Liver (tissue), 9 donors: ENCODE data around the gene TOP3A. TPM values are rescaled to one million over a fixed set of nuclear protein-coding genes. Genes with fewer than 3 reads are reported as not detected.

ENCODE experiments used
- DNase-seq: peaks from one replicate; pipeline ENCODE4 v3.0.0-alpha.2; 2017; ENCODE audit warnings: low spot score
- H3K27ac ChIP-seq, 2 donors: one replicate each; pipeline ENCODE4 v1.7.0; 2013; ENCODE audit warnings: inconsistent platforms in 2 of 2, low read length in 2 of 2, control low read depth in 1 of 2, low read depth in 1 of 2, mild to moderate bottlenecking in 1 of 2
- H3K27me3 ChIP-seq, 4 donors: one replicate each; pipeline versions ENCODE4 v1.6.1 to v1.7.0; 2013; ENCODE audit warnings: low read length in 3 of 4, inconsistent platforms in 1 of 4, mild to moderate bottlenecking in 1 of 4, moderate library complexity in 1 of 4; ENCODE audit not compliant: control insufficient read depth in 4 of 4, insufficient read depth in 4 of 4
- H3K36me3 ChIP-seq, 4 donors: one replicate each; pipeline versions ENCODE4 v1.6.1 to v1.7.0; 2013; ENCODE audit warnings: low read length in 3 of 4, mild to moderate bottlenecking in 3 of 4, low read depth in 1 of 4, moderate library complexity in 1 of 4; ENCODE audit not compliant: control insufficient read depth in 4 of 4, insufficient read depth in 3 of 4
- H3K4me1 ChIP-seq, 4 donors: one replicate each; pipeline versions ENCODE4 v1.6.1 to v1.7.0; 2013; ENCODE audit warnings: low read length in 3 of 4, mild to moderate bottlenecking in 3 of 4, moderate library complexity in 1 of 4; ENCODE audit not compliant: control insufficient read depth in 4 of 4, insufficient read depth in 4 of 4
- H3K4me3 ChIP-seq, 3 donors: one replicate each; pipeline versions ENCODE4 v1.6.1 to v1.7.0; 2013; ENCODE audit warnings: low read length in 3 of 3, control low read depth in 1 of 3, low read depth in 1 of 3, mild to moderate bottlenecking in 1 of 3
- H3K9ac ChIP-seq, 2 donors: one replicate each; pipeline ENCODE4 v1.7.0; 2013; ENCODE audit warnings: low read length in 2 of 2, mild to moderate bottlenecking in 2 of 2, moderate library complexity in 2 of 2, control low read depth in 1 of 2, low read depth in 1 of 2
- H3K9me3 ChIP-seq, 4 donors: one replicate each; pipeline versions ENCODE4 v1.6.1 to v1.7.0; 2013; ENCODE audit warnings: low read length in 3 of 4; ENCODE audit not compliant: control insufficient read depth in 4 of 4
- ATF3 ChIP-seq: IDR thresholded peaks from 2 replicates; pipeline ENCODE4 v1.6.1; 2016; ENCODE audit warnings: antibody characterized with exemption
- EGR1 ChIP-seq, 2 donors: IDR thresholded peaks; 2 replicates each; pipeline ENCODE4 v1.6.1; 2016 to 2018; ENCODE audit warnings: antibody characterized with exemption in 2 of 2, low read depth in 2 of 2
- FOXA1 ChIP-seq: IDR thresholded peaks from 2 replicates; pipeline ENCODE4 v1.6.1; 2016; ENCODE audit warnings: antibody characterized with exemption
- FOXA2 ChIP-seq: IDR thresholded peaks from 2 replicates; pipeline ENCODE4 v1.6.1; 2016; ENCODE audit warnings: antibody characterized with exemption
- GABPA ChIP-seq, 2 donors: IDR thresholded peaks in 1 of 2; conservative IDR thresholded peaks in 1 of 2; 2 replicates each; pipeline ENCODE4 v1.6.1; 2016; ENCODE audit warnings: antibody characterized with exemption in 2 of 2, mild to moderate bottlenecking in 1 of 2, moderate library complexity in 1 of 2
- HNF4A ChIP-seq, 2 donors: conservative IDR thresholded peaks; 2 replicates each; pipeline ENCODE4 v1.6.1; 2016; ENCODE audit warnings: antibody characterized with exemption in 2 of 2, mild to moderate bottlenecking in 2 of 2
- HNF4G ChIP-seq: IDR thresholded peaks from 2 replicates; pipeline ENCODE4 v1.6.1; 2016; ENCODE audit warnings: antibody characterized with exemption
- JUND ChIP-seq, 2 donors: IDR thresholded peaks; 2 replicates each; pipeline ENCODE4 v1.6.1; 2016; ENCODE audit warnings: antibody characterized with exemption in 2 of 2
- NR2F2 ChIP-seq: IDR thresholded peaks from 2 replicates; pipeline ENCODE4 v1.6.1; 2016; ENCODE audit warnings: antibody characterized with exemption
- RAD21 ChIP-seq, 2 donors: IDR thresholded peaks; 2 replicates each; pipeline ENCODE4 v1.6.1; 2016; ENCODE audit warnings: antibody characterized with exemption in 2 of 2, mild to moderate bottlenecking in 2 of 2
- REST ChIP-seq: IDR thresholded peaks from 2 replicates; pipeline ENCODE4 v1.6.1; 2016; ENCODE audit warnings: antibody characterized with exemption, mild to moderate bottlenecking
- RXRA ChIP-seq, 2 donors: IDR thresholded peaks; 2 replicates each; pipeline ENCODE4 v1.6.1; 2017 to 2018; ENCODE audit warnings: antibody characterized with exemption in 2 of 2, mild to moderate bottlenecking in 1 of 2
- SP1 ChIP-seq: IDR thresholded peaks from 2 replicates; pipeline ENCODE4 v1.6.1; 2018; ENCODE audit warnings: antibody characterized with exemption, mild to moderate bottlenecking
- TAF1 ChIP-seq: conservative IDR thresholded peaks from 2 replicates; pipeline ENCODE4 v1.6.1; 2016; ENCODE audit warnings: antibody characterized with exemption, mild to moderate bottlenecking
- YY1 ChIP-seq: IDR thresholded peaks from 2 replicates; pipeline ENCODE4 v1.6.1; 2016; ENCODE audit warnings: antibody characterized with exemption, mild to moderate bottlenecking
- WGBS: extraction: QIAGEN DNeasy Blood & Tissue Kit; methylation state at CpG from one replicate; pipeline ENCODE4 v1.1.7; 2013; 5-methylcytosine and 5-hydroxymethylcytosine counted together
- polyA plus RNA-seq, 2 donors: library from polyadenylated mRNA; stranded (reverse) in 1 of 2; unstranded in 1 of 2; fragments of 200-250 nt in 1 of 2; fragments of >200 nt in 1 of 2; fragmentation: Nextera tagmentation in 1 of 2; extraction: Ambion mirVana in 1 of 2; gene quantifications; one replicate each; pipeline versions ENCODE4 v1.2.1 to v1.2.3, GENCODE V29; 2013 to 2015
- total RNA-seq, 2 donors: library from RNA; depleted of rRNA; stranded (reverse); fragments of >200 nt; gene quantifications; one replicate each; pipeline ENCODE4 v1.2.3, GENCODE V29; 2014
- TF ChIP-seq, protein P1 (sequence below): IDR thresholded peaks from 2 replicates; pipeline ENCODE4 v1.6.1; 2016; ENCODE audit warnings: antibody characterized with exemption
- TF ChIP-seq, protein P2 (sequence below): fragments of 150-350 bp; IDR thresholded peaks from 2 replicates; pipeline ENCODE4 v1.5.1; 2017; ENCODE audit warnings: improper control_type of control experiment, low read depth, low read length; ENCODE audit not compliant: missing input control
- TF ChIP-seq, protein P3 (sequence below): IDR thresholded peaks from 2 replicates; pipeline ENCODE4 v1.6.1; 2016; ENCODE audit warnings: antibody characterized with exemption
- donor health status: healthy.
- donor health status: healthy.
- donor health status: healthy.
- donor health status: healthy.
- donor health status: healthy.

Gene TOP3A
- total and polyA plus RNA-seq, 4 donors = 6.6 to 37.5 (median 14.3) TPM

- H3K27ac ChIP-seq = no peak overlapping the region
- H3K9me3 ChIP-seq = no peaks in the 10 kb centered on the region
- H3K36me3 ChIP-seq = peaks cover 20 to 50% (median 42%) of the 10 kb centered on the region in 4 donors
- peaks cover 2 to 15% (median 5%) of the 10 kb centered on the region in 4 donors for H3K4me1 ChIP-seq
- 93% methylated on average over 5 of the region's 5 CpGs for WGBS
- TF ChIP-seq, protein P1, sequence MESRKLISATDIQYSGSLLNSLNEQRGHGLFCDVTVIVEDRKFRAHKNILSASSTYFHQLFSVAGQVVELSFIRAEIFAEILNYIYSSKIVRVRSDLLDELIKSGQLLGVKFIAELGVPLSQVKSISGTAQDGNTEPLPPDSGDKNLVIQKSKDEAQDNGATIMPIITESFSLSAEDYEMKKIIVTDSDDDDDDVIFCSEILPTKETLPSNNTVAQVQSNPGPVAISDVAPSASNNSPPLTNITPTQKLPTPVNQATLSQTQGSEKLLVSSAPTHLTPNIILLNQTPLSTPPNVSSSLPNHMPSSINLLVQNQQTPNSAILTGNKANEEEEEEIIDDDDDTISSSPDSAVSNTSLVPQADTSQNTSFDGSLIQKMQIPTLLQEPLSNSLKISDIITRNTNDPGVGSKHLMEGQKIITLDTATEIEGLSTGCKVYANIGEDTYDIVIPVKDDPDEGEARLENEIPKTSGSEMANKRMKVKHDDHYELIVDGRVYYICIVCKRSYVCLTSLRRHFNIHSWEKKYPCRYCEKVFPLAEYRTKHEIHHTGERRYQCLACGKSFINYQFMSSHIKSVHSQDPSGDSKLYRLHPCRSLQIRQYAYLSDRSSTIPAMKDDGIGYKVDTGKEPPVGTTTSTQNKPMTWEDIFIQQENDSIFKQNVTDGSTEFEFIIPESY = no peak
- TF ChIP-seq YY1 (no peak), FOXA2 (no peak), JUND (IDR thresholded peaks at IDR 0.05) (no peak), EGR1 (IDR thresholded peaks at IDR 0.05; ENCODE audit: low read depth in 2 of 2) (no peak), SP1 (no peak), FOXA1 (no peak), ATF3 (no peak), REST (no peak), RAD21 (IDR thresholded peaks at IDR 0.05) (no peak), GABPA (IDR thresholded peaks at IDR 0.05 in 1 of 2, conservative IDR thresholded peaks at IDR 0.05 in 1 of 2) (no peak), RXRA (IDR thresholded peaks at IDR 0.05) (no peak), TAF1 (no peak), NR2F2 (no peak), HNF4G (no peak), HNF4A (conservative IDR thresholded peaks at IDR 0.05) (no peak)
- TF ChIP-seq, protein P2, sequence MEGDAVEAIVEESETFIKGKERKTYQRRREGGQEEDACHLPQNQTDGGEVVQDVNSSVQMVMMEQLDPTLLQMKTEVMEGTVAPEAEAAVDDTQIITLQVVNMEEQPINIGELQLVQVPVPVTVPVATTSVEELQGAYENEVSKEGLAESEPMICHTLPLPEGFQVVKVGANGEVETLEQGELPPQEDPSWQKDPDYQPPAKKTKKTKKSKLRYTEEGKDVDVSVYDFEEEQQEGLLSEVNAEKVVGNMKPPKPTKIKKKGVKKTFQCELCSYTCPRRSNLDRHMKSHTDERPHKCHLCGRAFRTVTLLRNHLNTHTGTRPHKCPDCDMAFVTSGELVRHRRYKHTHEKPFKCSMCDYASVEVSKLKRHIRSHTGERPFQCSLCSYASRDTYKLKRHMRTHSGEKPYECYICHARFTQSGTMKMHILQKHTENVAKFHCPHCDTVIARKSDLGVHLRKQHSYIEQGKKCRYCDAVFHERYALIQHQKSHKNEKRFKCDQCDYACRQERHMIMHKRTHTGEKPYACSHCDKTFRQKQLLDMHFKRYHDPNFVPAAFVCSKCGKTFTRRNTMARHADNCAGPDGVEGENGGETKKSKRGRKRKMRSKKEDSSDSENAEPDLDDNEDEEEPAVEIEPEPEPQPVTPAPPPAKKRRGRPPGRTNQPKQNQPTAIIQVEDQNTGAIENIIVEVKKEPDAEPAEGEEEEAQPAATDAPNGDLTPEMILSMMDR = no peak
- TF ChIP-seq, protein P3, sequence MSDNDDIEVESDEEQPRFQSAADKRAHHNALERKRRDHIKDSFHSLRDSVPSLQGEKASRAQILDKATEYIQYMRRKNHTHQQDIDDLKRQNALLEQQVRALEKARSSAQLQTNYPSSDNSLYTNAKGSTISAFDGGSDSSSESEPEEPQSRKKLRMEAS = no peak
- H3K9ac ChIP-seq = no peak overlapping the region
- no peak for DNase-seq
- no peaks in the 10 kb centered on the region for H3K27me3 ChIP-seq
- H3K4me3 ChIP-seq = no peak overlapping the region
Measured at GRCh38 chr17:18252160-18252559, 62.6 kb downstream of the TOP3A start.
